ENCODE data around the gene GPR148. TPM values are rescaled to one million over a fixed set of nuclear protein-coding genes. Genes with fewer than 3 reads are reported as not detected.

The GPR148 gene
- total RNA-seq, 1 experiment from 2014 or later: not detected

DNA sequence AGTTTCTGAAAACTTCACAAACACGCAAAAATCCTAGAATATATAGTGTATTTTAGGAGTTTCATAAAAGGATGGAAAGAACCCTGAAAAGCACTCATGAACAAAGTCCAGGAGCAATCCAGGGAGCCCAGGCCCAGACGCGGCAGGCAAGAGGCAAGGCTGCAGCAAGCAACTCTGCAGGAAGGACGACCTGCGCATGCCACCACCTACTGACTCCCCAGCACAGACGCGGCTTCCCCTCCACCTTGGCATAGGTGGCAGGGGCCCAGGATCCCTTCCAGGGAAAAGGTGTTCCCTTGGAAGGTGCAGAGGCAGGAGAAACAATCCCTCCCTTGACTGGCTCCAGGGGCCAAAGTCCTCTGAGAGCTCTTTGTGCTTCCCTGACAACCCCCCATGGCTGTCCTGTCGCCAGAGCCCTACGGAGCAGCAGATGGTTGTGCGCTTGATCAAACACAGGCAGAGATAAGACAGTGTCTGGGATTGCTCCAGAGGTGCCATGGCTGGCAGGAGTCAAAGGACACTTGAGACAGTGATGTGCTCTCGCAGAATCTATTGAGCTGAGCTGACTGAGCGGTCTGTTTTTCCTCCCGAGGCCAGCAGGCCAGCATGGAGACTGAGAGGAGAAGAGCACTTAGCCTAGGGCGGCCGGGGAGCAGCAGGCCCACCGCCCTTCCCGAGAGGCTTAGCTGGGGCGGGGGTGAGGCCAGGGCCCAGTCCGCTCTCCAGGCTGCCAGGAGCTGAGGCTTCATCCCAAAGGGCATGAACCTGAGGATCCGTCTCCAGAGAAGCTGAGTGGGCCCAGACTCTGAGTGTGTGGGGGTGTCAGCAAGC lies 15.6 kb downstream of the GPR148 start:
- Histone ChIP-seq H3K18ac (ENCODE audit: insufficient read length, low read depth, low read length) (no peak overlapping the region), H4K20me1 (ENCODE audit: control insufficient read depth, insufficient read depth, insufficient read length) (no peaks in the 10 kb centered on the region), H2BK5ac (ENCODE audit: insufficient read length, low read length) (no peak overlapping the region), H3T11ph (ENCODE audit: low read length) (no peak overlapping the region), H3K27ac (ENCODE audit: insufficient read length, low read depth, low read length) (no peak overlapping the region), H2AK5ac (ENCODE audit: insufficient read length, low read length) (no peak overlapping the region), H4K91ac (ENCODE audit: insufficient read length, low read depth, low read length) (no peak overlapping the region), H3K79me2 (ENCODE audit: insufficient read depth, low read length) (no peaks in the 10 kb centered on the region), H3K9me3 (ENCODE audit: control insufficient read depth, low read depth, low read length) (no peaks in the 10 kb centered on the region), H3K4me2 (ENCODE audit: insufficient read depth, insufficient read length, low read length) (no peak overlapping the region), H2AFZ (ENCODE audit: low read length) (no peak overlapping the region), H2BK12ac (ENCODE audit: insufficient read length, low read depth, low read length) (no peak overlapping the region), H3K14ac (ENCODE audit: insufficient read depth, low read length) (no peak overlapping the region), H2BK20ac (ENCODE audit: low read depth, low read length, poor library complexity, severe bottlenecking) (no peak overlapping the region), H3K9ac (ENCODE audit: extremely low read depth, insufficient read length, low read length) (no peak overlapping the region), H3K23me2 (ENCODE audit: insufficient read length, low read depth, low read length, poor library complexity, severe bottlenecking) (no peaks in the 10 kb centered on the region), H3K27me3 (ENCODE audit: insufficient read depth, low read length) (no peaks in the 10 kb centered on the region), H4K8ac (replicated peaks; ENCODE audit: insufficient read length, low read depth, low read length) (no peak overlapping the region), H2BK15ac (ENCODE audit: low read depth, low read length) (no peak overlapping the region), H3K4me1 (ENCODE audit: insufficient read depth, low read length) (no peaks in the 10 kb centered on the region), H3K56ac (ENCODE audit: insufficient read length, low read depth, low read length) (no peak overlapping the region), H3K79me1 (ENCODE audit: insufficient read depth, low read depth, low read length, poor library complexity, severe bottlenecking) (no peaks in the 10 kb centered on the region), H3K4ac (ENCODE audit: low read depth, low read length) (no peak overlapping the region), H4K5ac (ENCODE audit: insufficient read length, low read depth, low read length) (no peak overlapping the region), H3K23ac (ENCODE audit: insufficient read length, low read depth, low read length) (no peak overlapping the region), H2BK120ac (ENCODE audit: low read depth, low read length, poor library complexity, severe bottlenecking) (no peak overlapping the region)
- no peak overlapping the region for H3K4me3 Mint-ChIP-seq
- no CpG with 5 or more reads among the region's 20 CpGs for WGBS (ENCODE audit: extremely low coverage, insufficient read length, low lambda C conversion rate)
- H3K9me3 Mint-ChIP-seq: no peaks in the 10 kb centered on the region
- TF ChIP-seq, protein P1, sequence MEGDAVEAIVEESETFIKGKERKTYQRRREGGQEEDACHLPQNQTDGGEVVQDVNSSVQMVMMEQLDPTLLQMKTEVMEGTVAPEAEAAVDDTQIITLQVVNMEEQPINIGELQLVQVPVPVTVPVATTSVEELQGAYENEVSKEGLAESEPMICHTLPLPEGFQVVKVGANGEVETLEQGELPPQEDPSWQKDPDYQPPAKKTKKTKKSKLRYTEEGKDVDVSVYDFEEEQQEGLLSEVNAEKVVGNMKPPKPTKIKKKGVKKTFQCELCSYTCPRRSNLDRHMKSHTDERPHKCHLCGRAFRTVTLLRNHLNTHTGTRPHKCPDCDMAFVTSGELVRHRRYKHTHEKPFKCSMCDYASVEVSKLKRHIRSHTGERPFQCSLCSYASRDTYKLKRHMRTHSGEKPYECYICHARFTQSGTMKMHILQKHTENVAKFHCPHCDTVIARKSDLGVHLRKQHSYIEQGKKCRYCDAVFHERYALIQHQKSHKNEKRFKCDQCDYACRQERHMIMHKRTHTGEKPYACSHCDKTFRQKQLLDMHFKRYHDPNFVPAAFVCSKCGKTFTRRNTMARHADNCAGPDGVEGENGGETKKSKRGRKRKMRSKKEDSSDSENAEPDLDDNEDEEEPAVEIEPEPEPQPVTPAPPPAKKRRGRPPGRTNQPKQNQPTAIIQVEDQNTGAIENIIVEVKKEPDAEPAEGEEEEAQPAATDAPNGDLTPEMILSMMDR (conservative IDR thresholded peaks at IDR 0.05): no peak
- H3K27me3 Mint-ChIP-seq (ENCODE audit: low read depth): peaks cover 2% of the 10 kb centered on the region; the same call in 1 of the 2 replicates
- no peaks in the 10 kb centered on the region for H3K36me3 Mint-ChIP-seq (ENCODE audit: insufficient read depth in 1 of 3, low read depth in 3 of 3)
- peaks cover 17% of the 10 kb centered on the region in 2 experiments for H3K4me1 Mint-ChIP-seq
- peak; percentile 37 for DNase-seq
- H3K27ac Mint-ChIP-seq: no peak overlapping the region

Data from H9 (cell line).